Measurements from ENCODE around the gene POLRMT. TPM values are rescaled to one million over a fixed set of nuclear protein-coding genes. Genes with fewer than 3 reads are reported as not detected.

Gene POLRMT
- total and polyA plus RNA-seq, 8 donors = 18.5 to 196 (median 80.9) TPM

- Histone ChIP-seq H3K4me1 (peaks cover 3 to 20% (median 10%) of the 10 kb centered on the region in 4 donors), H3K4me3 (no peak overlapping the region), H3K27me3 (peaks cover 0 to 35% (median 7%) of the 10 kb centered on the region in 3 donors), H3K9me3 (no peaks in the 10 kb centered on the region), H3K27ac (no peak overlapping the region), H3K36me3 (peaks cover 32 to 46% (median 45%) of the 10 kb centered on the region in 4 donors)
- peak in 1 of 2 donors; percentile 44 for DNase-seq
- TF ChIP-seq EP300 (IDR thresholded peaks at IDR 0.05) (no peak), CTCF (IDR thresholded peaks at IDR 0.05) (no peak), POLR2A (IDR thresholded peaks at IDR 0.05) (no peak), POLR2AphosphoS5 (IDR thresholded peaks at IDR 0.05) (no peak)
- intact Hi-C loops (cut with DNase I; ENCODE audit: low total_unique reads) = no loop called here
- WGBS, 5 donors = 11 to 29% (median 20%) methylated on average over 28 to 75 of the region's 97 CpGs; no CpG with 5 or more reads in 1 of the 5 donors
Observed at GRCh38 chr19:616062-616700, 17.2 kb downstream of the POLRMT start.

- 16 to 53% (median 28%) methylated on average over 10 to 33 of the region's 33 CpGs for WGBS, 5 donors
- Histone ChIP-seq H3K36me3 (peaks cover 32 to 41% (median 39%) of the 10 kb centered on the region in 4 donors), H3K9me3 (no peaks in the 10 kb centered on the region), H3K27me3 (peaks cover 0 to 41% (median 9%) of the 10 kb centered on the region in 3 donors), H3K4me3 (no peak overlapping the region), H3K27ac (no peak overlapping the region), H3K4me1 (peaks cover 7 to 26% (median 15%) of the 10 kb centered on the region in 4 donors)
- DNase-seq = peak in 1 of 2 donors; percentile 71
- TF ChIP-seq EP300 (IDR thresholded peaks at IDR 0.05) (no peak), CTCF (IDR thresholded peaks at IDR 0.05) (no peak), POLR2AphosphoS5 (IDR thresholded peaks at IDR 0.05) (no peak), POLR2A (IDR thresholded peaks at IDR 0.05) (no peak)
- intact Hi-C loops (cut with DNase I; ENCODE audit: low total_unique reads) = no loop called here
Observed at GRCh38 chr19:615619-616018, 17.7 kb downstream of the POLRMT start.

GRCh38 chr19:613732-614567 lies 19.4 kb downstream of the POLRMT start:
- H3K27me3 ChIP-seq = peaks cover 0 to 58% (median 11%) of the 10 kb centered on the region in 3 donors
- 60 to 87% (median 82%) methylated on average over 30 to 54 of the region's 54 CpGs for WGBS, 5 donors
- H3K27ac ChIP-seq = no peak overlapping the region
- TF ChIP-seq EP300 (IDR thresholded peaks at IDR 0.05) = no peak
- no peak for TF ChIP-seq POLR2AphosphoS5 (IDR thresholded peaks at IDR 0.05)
- no peak for TF ChIP-seq CTCF (IDR thresholded peaks at IDR 0.05)
- no peak for TF ChIP-seq POLR2A (IDR thresholded peaks at IDR 0.05)
- no peaks in the 10 kb centered on the region for H3K9me3 ChIP-seq
- H3K4me3 ChIP-seq = no peak overlapping the region
- H3K36me3 ChIP-seq = peaks cover 16 to 24% (median 23%) of the 10 kb centered on the region in 4 donors
- H3K4me1 ChIP-seq = peaks cover 15 to 43% (median 28%) of the 10 kb centered on the region in 4 donors
- intact Hi-C loops (cut with DNase I; ENCODE audit: low total_unique reads) = no loop called here
- DNase-seq = no peak

DNA sequence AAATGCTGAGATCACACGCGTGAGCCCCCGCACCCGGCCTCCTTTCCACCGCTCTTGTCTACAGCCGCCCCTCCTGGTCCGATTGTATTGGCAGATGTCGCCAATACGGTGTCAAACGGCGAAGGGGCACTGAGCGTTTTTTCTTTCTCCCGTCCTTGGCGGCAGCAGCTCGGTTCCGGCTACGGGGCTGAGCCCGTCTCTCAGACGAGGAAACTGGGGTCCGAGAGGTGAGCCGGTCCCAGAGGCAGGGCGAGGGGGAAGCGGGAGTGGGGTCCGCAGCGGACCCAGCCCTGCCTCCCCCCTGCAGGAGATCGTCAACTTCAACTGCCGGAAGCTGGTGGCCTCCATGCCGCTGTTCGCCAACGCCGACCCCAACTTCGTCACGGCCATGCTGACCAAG lies 20.4 kb downstream of the POLRMT start:
- Histone ChIP-seq H3K4me3 (no peak overlapping the region), H3K36me3 (peaks cover 6 to 14% (median 12%) of the 10 kb centered on the region in 4 donors), H3K27me3 (peaks cover 0 to 68% (median 11%) of the 10 kb centered on the region in 3 donors), H3K4me1 (peaks cover 15 to 48% (median 32%) of the 10 kb centered on the region in 4 donors), H3K27ac (no peak overlapping the region), H3K9me3 (no peaks in the 10 kb centered on the region)
- TF ChIP-seq POLR2A (IDR thresholded peaks at IDR 0.05) (no peak), POLR2AphosphoS5 (IDR thresholded peaks at IDR 0.05) (no peak), CTCF (IDR thresholded peaks at IDR 0.05) (no peak), EP300 (IDR thresholded peaks at IDR 0.05) (no peak)
- DNase-seq = no peak
- 74 to 92% (median 91%) methylated on average over 29 to 33 of the region's 33 CpGs for WGBS, 5 donors
- intact Hi-C loops (cut with DNase I; ENCODE audit: low total_unique reads) = no loop called here

Data from stomach (tissue), 9 donors.